Measurements from ENCODE around the gene BCL2L14.

GRCh38 chr12:12127304-12127703, 56.6 kb downstream of the BCL2L14 start:
- TF ChIP-seq CTCF (IDR thresholded peaks at IDR 0.05), result no peak
- no peak for TF ChIP-seq POLR2AphosphoS5 (IDR thresholded peaks at IDR 0.05)
